ENCODE data around the gene MUC12.
"Not testable (repeated sequence)": the region's sequence is repeated elsewhere in the genome, so short reads cannot be mapped to it uniquely, and the experiment has no call there.

Gene MUC12

DNA sequence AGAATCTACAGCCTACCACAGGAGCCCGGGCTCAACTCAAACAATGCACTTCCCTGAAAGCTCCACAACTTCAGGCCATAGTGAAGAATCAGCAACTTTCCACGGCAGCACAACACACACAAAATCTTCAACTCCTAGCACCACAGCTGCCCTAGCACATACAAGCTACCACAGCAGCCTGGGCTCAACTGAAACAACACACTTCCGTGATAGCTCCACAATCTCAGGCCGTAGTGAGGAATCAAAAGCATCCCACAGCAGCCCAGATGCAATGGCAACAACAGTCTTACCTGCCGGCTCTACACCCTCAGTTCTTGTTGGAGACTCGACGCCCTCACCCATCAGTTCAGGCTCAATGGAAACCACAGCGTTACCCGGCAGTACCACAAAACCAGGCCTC lies 22.3 kb downstream of the MUC12 start:
- DNase-seq: no peak

DNA sequence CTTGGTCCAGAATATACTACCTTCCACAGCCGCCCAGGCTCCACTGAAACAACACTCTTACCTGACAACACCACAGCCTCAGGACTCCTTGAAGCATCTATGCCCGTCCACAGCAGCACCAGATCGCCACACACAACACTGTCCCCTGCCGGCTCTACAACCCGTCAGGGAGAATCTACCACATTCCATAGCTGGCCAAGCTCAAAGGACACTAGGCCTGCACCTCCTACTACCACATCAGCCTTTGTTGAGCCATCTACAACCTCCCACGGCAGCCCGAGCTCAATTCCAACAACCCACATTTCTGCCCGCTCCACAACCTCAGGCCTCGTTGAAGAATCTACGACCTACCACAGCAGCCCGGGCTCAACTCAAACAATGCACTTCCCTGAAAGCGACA lies 22.9 kb downstream of the MUC12 start:
- DNase-seq: not testable (repeated sequence)

DNA sequence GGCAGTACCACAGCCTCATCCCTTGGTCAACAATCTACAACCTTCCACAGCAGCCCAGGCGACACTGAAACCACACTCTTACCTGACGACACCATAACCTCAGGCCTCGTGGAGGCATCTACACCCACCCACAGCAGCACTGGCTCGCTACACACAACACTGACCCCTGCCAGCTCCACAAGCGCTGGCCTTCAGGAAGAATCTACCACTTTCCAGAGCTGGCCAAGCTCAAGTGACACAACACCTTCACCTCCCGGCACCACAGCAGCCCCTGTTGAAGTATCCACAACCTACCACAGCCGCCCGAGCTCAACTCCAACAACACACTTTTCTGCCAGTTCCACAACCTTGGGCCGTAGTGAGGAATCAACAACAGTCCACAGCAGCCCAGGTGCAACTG lies 25.3 kb downstream of the MUC12 start:
- DNase-seq: not testable (repeated sequence)

DNA sequence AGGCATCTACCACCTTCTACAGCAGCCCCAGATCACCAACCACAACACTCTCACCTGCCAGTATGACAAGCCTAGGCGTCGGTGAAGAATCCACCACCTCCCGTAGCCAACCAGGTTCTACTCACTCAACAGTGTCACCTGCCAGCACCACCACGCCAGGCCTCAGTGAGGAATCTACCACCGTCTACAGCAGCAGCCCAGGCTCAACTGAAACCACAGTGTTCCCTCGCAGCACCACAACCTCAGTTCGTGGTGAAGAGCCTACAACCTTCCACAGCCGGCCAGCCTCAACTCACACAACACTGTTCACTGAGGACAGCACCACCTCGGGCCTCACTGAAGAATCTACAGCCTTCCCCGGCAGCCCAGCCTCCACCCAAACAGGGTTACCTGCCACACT lies 29.2 kb downstream of the MUC12 start:
- not testable (repeated sequence) for DNase-seq

DNA sequence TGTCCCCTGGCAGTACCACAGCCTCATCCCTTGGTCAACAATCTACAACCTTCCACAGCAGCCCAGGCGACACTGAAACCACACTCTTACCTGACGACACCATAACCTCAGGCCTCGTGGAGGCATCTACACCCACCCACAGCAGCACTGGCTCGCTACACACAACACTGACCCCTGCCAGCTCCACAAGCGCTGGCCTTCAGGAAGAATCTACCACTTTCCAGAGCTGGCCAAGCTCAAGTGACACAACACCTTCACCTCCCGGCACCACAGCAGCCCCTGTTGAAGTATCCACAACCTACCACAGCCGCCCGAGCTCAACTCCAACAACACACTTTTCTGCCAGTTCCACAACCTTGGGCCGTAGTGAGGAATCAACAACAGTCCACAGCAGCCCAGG lies 30.0 kb downstream of the MUC12 start:
- not testable (repeated sequence) for DNase-seq

DNA sequence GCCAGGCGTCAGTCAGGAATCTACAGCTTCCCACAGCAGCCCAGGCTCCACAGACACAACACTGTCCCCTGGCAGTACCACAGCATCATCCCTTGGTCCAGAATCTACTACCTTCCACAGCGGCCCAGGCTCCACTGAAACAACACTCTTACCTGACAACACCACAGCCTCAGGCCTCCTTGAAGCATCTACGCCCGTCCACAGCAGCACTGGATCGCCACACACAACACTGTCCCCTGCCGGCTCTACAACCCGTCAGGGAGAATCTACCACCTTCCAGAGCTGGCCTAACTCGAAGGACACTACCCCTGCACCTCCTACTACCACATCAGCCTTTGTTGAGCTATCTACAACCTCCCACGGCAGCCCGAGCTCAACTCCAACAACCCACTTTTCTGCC lies 30.7 kb downstream of the MUC12 start:
- not testable (repeated sequence) for DNase-seq

DNA sequence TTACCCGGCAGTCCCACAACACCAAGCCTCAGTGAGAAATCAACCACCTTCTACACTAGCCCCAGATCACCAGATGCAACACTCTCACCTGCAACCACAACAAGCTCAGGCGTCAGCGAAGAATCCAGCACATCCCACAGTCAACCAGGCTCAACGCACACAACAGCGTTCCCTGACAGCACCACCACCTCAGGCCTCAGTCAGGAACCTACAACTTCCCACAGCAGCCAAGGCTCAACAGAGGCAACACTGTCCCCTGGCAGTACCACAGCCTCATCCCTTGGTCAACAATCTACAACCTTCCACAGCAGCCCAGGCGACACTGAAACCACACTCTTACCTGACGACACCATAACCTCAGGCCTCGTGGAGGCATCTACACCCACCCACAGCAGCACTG lies 33.0 kb downstream of the MUC12 start:
- DNase-seq: not testable (repeated sequence)

DNA sequence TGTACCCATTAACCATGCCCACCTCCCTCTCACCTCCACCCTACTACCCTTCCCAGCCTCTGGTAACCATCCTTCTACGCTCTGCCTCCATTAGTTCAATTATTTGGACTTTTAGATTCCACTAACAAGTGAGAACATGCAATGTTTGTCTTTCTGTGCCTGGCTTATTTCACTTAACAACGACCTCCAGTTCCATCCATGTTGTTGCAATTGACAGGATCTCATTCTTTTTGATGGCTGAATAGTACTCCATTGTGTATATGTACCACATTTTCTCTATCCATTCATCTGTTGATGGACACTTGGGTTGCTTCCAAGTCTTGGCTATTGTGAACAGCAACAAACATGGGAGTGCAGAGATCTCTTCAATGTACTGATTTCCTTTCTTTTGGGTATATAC lies 38.0 kb downstream of the MUC12 start:
- not testable (repeated sequence) for DNase-seq

DNA sequence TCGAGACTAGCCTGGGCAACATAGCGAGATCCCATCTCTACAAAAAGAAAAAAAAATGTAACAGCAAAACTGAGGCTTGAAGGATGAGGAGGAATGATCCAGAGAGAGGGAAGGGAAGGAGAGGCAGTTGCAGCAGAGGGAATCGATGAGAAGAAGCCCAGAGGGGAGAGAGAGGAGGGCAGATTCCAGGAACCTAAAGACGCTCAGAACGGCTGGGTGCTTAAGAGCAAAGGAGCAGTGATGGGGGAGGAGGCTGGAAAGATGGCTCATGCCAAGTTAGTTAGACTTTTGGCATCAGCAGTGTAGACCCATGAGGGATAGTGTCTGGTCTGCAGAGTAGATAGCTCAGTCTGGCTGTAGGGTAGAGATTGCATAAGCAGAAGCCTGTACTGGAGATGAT lies 40.3 kb downstream of the MUC12 start:
- DNase-seq: no peak

DNA sequence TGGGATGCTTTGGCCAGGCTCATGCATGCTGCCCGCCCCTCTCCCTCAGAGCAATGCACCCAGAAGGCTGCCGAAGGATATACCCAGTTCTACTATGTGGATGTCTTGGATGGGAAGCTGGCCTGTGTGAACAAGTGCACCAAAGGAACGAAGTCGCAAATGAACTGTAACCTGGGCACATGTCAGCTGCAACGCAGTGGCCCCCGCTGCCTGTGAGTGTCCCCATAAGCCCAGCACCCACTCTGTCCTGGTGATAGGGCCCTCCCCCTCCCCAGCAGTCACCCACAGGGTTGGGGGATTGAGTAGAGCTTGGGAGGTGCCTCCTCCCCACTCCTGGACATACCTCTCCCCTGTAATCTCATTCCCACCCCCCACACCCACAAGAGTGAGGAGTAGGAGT lies 43.6 kb downstream of the MUC12 start:
- DNase-seq: no peak

DNA sequence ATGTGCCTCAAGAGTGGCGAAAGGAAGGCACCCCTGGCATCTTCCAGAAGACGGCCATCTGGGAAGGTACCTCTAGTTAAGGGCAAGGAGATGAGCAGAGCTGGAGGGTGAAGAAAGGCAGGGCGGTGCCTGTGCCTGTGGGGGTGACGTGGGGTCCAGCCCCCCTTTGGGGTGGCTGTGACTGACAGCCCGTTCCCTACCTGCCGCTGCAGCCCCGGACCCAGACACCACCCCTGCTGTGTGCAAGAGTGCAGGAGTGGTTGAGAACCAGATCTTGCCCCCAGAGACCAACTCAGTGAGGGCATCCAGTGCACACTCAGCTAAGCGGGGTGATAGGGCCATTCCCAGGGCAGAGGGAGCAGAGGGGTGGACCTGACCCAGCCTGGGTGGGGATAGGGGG lies 46.3 kb downstream of the MUC12 start:
- no peak for DNase-seq

DNA sequence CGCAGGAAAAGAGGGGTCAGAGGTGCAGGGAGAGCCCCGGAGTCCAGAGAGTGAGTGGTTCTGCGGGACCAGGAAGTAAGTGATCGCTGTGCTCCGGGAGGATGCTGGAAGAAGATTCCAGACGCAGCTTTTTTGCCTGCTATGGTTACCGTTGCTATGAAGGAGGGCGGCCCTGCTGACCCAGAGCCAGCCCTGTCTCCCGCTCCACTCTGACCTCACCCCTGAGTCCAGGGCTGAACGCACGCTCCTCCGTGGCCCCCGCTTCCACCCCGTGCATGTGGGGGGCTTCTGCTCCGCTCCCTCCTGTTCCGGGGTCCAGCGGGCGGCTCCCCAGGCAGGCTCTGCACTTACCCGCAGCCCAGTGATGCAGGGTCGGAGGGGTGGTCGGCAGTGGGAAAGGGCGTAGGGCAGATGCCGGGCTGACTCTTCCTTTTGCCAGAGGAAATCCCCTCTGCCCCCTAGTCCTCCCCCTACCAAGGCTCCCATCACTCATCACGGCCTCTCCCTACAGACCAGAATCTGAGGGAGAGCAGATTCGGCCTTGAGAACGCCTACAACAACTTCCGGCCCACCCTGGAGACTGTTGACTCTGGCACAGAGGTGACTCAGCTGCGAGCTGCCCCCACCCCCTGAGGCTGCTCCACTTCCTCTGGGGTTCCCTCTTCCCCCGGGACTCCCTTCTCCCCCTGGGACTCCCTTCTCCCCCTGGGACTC lies 47.9 kb downstream of the MUC12 start:
- peak; percentile 54 for DNase-seq

DNA sequence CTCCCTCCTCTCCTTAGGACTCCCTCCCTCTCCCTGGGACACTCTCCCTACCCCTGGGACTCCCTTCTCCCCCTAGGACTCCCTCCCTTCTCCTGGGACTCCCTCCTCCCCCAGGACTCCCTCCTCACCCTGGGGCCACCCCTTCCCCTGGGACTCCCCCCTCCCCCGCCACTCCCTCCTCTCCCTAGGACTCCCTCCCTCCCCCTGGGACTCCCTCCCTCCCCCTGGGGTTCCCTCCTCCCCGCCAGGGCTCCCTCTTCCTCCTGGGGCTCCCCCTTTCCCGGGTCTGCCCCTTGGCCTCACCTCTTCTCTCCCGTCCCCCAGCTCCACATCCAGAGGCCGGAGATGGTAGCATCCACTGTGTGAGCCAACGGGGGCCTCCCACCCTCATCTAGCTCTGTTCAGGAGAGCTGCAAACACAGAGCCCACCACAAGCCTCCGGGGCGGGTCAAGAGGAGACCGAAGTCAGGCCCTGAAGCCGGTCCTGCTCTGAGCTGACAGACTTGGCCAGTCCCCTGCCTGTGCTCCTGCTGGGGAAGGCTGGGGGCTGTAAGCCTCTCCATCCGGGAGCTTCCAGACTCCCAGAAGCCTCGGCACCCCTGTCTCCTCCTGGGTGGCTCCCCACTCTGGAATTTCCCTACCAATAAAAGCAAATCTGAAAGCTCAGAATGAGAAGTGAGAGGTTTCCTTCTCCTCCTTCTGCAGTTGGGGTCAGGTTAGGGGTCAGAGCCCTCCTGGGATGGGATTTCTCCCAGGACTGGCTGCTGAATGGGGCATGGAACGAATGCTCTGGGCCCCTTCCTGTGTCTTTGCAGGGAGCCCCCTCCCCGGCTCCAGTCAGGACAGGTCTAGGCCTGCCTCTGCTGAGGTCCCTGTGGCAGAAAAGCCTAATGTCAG lies 49.2 kb downstream of the MUC12 start:
- no peak for DNase-seq

DNA sequence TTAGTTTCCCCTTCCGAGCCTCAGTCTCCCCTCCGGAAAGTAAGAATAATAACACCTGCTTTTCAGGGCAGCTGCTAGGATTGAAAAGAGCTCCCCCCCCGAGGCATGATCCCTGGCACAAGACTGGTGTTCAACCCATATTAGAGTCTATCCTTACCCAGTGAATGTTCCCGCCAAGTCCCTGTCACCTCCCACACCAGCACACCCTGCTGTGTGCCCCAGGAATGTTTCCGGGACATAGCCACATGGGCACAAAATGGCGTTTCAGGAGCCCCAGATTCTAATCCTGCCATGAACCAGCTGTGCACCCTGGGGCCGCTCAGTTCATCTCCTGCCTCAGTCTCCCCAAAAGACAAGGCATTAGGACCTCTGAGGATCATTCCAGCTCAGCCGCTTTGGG lies 51.1 kb downstream of the MUC12 start:
- no peak for DNase-seq

DNA sequence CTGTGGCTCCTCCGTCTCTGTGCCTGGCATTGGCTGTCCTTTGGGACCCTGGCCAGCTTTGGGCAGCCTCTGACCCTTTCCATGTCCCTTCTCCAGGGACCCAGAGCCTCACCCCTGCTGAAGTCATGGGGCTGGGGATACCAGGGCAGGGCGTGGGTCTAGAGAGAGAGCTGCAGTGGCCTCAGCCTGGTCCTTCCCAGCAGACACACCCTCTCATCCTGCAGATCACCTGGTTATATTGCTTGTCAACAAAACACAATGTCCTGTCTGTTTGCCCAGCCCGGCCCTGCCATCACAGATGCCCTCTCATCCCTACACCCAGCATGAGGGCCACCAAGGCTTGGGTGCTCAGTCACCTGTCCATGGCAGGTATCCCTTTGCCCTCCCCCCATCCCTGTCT lies 52.3 kb downstream of the MUC12 start:
- no peak for DNase-seq

DNA sequence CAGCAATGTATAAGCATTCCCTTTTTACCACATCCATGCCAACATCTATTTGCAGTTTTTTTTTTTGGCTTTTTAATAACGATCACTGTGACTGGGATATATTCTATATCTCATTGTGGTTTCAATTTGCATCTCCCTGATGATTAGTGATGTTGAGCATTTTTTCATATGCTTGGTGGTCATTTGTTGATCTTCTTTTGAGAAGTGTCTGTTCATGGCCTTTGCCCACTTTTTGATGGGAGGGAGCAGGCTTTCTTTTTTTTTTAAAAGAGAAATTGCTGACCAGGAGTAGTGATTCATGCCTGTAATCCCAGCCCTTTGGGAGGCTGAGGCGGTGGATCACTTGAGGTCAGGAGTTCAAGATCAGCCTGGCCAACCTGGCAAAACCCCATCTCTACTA lies 54.5 kb downstream of the MUC12 start:
- no peak for DNase-seq

DNA sequence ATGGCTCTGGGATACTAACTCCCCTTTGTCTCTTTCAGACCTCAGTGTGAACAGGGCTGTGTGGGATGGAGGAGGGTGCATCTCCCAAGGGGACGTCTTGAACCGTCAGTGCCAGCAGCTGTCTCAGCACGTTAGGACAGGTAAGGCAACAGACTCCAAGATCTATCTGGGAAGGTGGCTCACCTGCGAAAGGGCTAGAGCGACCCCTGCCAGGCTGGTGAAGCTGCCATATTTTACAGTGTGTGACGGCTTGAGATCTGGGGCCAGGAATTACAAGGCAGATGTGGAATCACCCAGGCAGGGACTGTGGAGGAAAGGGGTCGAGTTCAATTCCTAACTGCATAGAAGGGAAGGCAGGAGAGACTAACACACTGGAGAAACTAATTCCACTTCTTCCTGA lies 61.7 kb downstream of the MUC12 start:
- DNase-seq: no peak

DNA sequence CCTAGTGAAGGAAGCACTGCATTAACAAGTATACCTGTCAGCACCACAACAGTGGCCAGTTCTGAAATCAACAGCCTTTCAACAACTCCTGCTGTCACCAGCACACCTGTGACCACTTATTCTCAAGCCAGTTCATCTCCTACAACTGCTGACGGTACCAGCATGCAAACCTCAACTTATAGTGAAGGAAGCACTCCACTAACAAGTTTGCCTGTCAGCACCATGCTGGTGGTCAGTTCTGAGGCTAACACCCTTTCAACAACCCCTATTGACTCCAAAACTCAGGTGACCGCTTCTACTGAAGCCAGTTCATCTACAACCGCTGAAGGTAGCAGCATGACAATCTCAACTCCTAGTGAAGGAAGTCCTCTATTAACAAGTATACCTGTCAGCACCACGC lies 66.6 kb downstream of the MUC12 start:
- no peak for DNase-seq

DNA sequence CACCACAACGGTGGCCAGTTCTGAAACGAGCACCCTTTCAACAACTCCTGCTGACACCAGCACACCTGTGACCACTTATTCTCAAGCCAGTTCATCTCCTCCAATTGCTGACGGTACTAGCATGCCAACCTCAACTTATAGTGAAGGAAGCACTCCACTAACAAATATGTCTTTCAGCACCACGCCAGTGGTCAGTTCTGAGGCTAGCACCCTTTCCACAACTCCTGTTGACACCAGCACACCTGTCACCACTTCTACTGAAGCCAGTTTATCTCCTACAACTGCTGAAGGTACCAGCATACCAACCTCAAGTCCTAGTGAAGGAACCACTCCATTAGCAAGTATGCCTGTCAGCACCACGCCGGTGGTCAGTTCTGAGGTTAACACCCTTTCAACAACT lies 71.9 kb downstream of the MUC12 start:
- DNase-seq: not testable (repeated sequence)

DNA sequence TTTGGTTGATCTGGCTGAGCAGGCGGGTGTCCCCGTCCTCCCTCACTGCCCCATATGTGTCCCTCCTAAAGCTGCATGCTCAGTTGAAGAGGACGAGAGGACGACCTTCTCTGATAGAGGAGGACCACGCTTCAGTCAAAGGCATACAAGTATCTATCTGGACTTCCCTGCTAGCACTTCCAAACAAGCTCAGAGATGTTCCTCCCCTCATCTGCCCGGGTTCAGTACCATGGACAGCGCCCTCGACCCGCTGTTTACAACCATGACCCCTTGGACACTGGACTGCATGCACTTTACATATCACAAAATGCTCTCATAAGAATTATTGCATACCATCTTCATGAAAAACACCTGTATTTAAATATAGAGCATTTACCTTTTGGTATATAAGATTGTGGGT lies 89.0 kb downstream of the MUC12 start:
- DNase-seq: peak; percentile 18

DNA sequence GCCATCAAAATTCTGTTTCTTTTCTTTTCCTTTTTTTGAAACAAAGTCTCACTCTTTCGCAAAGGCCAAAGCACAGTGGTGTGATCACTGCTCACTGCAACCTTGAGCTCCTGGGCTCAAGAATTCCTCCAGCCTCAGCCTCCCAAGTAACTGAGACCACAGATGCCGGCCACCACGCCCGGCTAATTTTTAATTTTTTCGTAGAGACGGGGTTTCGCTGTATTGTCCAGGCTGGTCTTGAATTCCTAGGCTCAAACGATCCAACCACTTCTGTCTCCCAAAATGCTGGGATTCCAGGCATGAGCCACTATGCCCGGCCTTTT lies 90.2 kb downstream of the MUC12 start:
- DNase-seq: no peak

DNA sequence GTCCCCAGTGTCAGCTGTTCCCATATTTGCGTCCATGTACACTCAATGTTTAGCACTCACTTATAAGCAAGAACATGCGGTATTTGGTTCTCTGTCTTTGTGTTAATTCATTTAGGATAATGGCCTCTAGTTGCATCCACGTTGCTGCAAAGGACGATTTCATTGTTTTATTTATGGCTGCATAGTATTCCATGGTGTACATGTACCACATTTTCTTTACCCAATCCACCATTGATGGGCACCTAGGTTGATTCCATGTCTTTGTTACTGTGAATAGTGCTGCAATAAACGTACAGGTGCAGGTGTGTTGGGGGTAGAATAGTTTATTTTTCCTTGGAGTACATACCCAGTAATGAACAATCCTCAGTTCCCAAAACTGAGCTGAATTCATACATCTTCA lies 91.6 kb downstream of the MUC12 start:
- DNase-seq: no peak

DNA sequence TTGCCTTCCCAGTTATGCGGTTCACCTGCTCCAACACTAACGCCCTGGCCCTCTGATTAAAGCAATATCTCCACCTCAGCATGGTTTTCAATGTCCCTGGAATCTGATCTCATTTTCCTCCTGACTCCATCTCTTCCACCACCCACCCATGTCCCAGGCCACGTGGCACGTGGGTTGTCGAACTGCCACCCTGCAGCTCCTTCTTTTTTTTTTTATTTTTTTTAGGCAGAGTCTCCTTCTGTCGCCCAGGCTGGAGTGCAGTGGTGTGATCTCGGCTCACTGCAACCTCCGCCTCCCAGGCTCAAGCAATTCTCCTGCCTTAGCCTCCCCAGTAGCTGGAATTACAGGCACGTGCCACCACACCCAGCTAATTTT lies 94.8 kb downstream of the MUC12 start:
- not testable (repeated sequence) for DNase-seq

DNA sequence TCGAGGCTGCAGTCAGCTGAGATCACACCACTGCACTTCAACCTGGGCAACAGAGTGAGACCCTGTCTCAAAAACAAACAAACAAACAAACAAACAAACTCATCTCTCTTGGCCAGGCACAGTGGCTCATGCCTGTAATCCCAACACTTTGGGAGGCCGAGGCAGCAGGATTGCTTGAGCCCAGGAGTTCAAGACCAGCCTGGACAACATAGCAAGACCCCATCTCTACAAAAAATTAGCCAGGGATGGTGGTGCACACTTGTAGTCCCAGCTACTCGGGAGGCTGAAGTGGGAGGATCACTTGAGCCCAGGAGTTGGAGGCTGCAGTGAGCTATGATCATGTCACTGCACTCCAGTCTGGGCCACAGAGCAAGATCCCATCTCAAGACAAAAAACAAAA lies 95.8 kb downstream of the MUC12 start:
- not testable (repeated sequence) for DNase-seq

Data from central memory CD4-positive, alpha-beta T cell (primary cell).